A673 (cell line): Measurements from ENCODE around the gene ATP8A1. TPM values are rescaled to one million over a fixed set of nuclear protein-coding genes. Genes with fewer than 3 reads are reported as not detected.

Experiments used
- BruUV-seq: library from RNA; stranded (reverse); fragments of 400-500 nt; replicated peaks from 2 replicates; lab custom pipeline; 2021; lab: Mats Ljungman, UMichigan
- CTCF ChIA-PET: fragments of 300-600 bp; sonication (Branson Sonifier 250); formaldehyde crosslinking; loops from one replicate; lab custom pipeline; 2022; ENCODE audit warnings: antibody characterized with exemption; lab: Charles Lee
- POLR2A ChIA-PET: fragments of 300-600 bp; sonication (Branson Sonifier 250); formaldehyde crosslinking; loops from one replicate; lab custom pipeline; 2022; ENCODE audit warnings: antibody characterized with exemption; ENCODE audit not compliant: low non-redundant PET; lab: Charles Lee
- DNase-seq: peaks from one replicate; pipeline ENCODE4 v3.0.0-alpha.2; 2015; ENCODE audit warnings: low spot score
- H3K27ac ChIP-seq: fragments of 200-600 bp; sonication (generic); 2 replicates; pipeline ENCODE4 v1.5.1; 2016; ENCODE audit warnings: mixed run types, low read depth, mild to moderate bottlenecking, mixed read lengths, antibody characterized with exemption, low read length; ENCODE audit not compliant: poor library complexity, severe bottlenecking
- H3K27me3 ChIP-seq: fragments of 200-600 bp; sonication (generic); replicated peaks from 2 replicates; pipeline ENCODE4 v1.6.1; 2017; ENCODE audit warnings: mixed run types, low read depth, mild to moderate bottlenecking, mixed read lengths, antibody characterized with exemption, low read length; ENCODE audit not compliant: insufficient read depth, poor library complexity
- H3K36me3 ChIP-seq: fragments of 200-600 bp; sonication (generic); 2 replicates; pipeline ENCODE4 v1.6.1; 2016; ENCODE audit warnings: mixed run types, mild to moderate bottlenecking, mixed read lengths, antibody characterized with exemption, low read length; ENCODE audit not compliant: insufficient read depth, poor library complexity, severe bottlenecking
- H3K4me1 ChIP-seq: fragments of 200-600 bp; sonication (generic); 2 replicates; pipeline ENCODE4 v1.6.1; 2017; ENCODE audit warnings: mixed run types, mild to moderate bottlenecking, mixed read lengths, antibody characterized with exemption, low read length; ENCODE audit not compliant: insufficient read depth, poor library complexity, severe bottlenecking
- H3K4me3 ChIP-seq: fragments of 200-600 bp; sonication (generic); 2 replicates; pipeline ENCODE4 v1.5.1; 2016; ENCODE audit warnings: low read depth, mixed run types, mild to moderate bottlenecking, mixed read lengths, low read length; ENCODE audit not compliant: poor library complexity, severe bottlenecking
- H3K9me3 ChIP-seq: fragments of 200-600 bp; sonication (generic); 2 replicates; pipeline ENCODE4 v1.6.1; 2016; ENCODE audit warnings: mixed run types, low read depth, mild to moderate bottlenecking, mixed read lengths, antibody characterized with exemption, low read length; ENCODE audit not compliant: poor library complexity, severe bottlenecking
- EZH2 ChIP-seq: fragments of 200-600 bp; sonication (generic); IDR thresholded peaks from 2 replicates; pipeline ENCODE4 v1.6.1; 2017; ENCODE audit warnings: borderline replicate concordance, low read depth, mild to moderate bottlenecking, mixed read lengths, antibody characterized with exemption, low read length; ENCODE audit not compliant: poor library complexity, severe bottlenecking
- intact Hi-C: fragments of 100-400 bp; cut with micrococcal nuclease; formaldehyde crosslinking; loops from one replicate; pipeline ENCODE4 v1.10.0; 2022; ENCODE audit not compliant: unreplicated experiment
- total RNA-seq: library from RNA; stranded (reverse); gene quantifications from 2 replicates; pipeline ENCODE4 v1.2.3, GENCODE V29; 2021
- TF ChIP-seq, protein P1 (sequence below): fragments of 300-800, 200-600 bp; sonication (generic); conservative IDR thresholded peaks from 2 replicates; pipeline ENCODE4 v1.5.1; 2017; ENCODE audit warnings: low read depth, mild to moderate bottlenecking, antibody characterized with exemption, low read length, moderate library complexity, mixed read lengths

ATP8A1 gene
- total RNA-seq, 1 experiment from 2014 or later: 0.28 TPM

DNA sequence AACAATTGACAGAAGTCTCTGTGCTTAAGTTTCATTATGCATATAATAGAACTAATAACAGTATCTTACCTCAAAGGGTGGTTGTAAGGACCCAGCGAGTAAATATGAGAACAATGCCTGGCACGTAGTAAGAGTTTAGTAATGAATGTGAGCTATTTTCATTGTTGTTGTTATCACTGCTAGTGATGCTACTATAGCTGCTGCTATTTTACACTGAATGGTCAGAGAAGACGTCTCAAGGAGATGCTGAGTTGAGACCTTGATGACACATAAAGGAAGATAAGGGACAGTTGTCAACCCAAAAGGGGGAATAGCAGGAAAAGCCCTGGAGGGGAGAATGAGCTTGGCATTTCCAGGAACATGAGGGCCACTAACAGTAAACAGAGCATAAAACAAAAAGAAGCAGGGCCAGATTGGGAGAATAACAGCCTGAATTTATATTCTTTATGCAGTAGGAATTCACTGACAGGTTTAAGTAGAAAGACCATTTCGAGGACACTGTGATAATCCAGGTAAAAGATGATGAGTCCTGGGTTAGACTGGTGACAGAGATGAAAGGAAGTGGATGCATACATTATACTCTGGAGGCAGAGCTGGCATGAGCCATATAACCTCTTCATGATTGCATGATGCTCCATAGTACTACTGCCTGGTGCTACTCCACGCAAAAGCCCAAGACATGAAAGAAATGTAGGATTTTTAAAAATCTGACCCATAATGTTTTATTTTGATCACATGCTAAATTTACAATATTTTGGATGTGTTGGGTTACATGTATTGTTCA is 23.1 kb downstream of the ATP8A1 start:
- BruUV-seq: no TSS peak
- intact Hi-C loops: no loop called here
- POLR2A ChIA-PET: no interaction called here

DNA sequence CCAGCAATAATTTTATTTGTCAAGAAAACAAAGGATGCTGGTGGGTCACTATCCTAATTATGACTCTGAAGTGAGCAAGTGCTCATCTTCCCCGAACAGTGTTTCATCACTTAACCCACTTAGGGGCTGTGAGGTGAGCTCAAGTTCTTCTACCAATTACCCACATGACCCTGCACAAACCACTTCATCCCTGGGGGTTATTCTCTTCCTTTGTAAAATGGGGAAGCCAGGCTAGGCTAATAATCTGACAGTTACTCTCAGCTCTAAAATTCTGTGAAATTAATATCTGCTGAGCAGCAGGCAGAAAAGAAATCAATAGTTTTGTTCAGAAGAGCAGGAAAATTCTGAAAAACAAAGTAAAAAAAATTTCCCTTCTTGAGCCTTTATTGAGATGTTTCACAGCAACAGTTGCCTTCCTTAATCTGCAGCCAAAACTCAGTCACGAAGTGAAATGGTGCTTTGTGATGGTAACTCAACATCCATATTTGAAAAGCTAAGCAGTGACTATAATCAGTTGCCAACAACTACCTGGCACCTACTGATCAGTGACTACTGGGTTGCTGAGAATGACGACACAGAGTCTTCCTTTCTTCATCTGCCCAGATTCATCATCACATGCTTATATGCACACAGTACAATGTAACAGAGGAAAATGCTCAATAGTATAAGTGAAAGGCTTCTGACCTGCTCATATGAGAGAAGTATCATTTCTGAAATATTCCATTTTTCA is 24.1 kb downstream of the ATP8A1 start:
- CTCF ChIA-PET: interaction anchor here (0.5 kb wide), 1 partner anchor 72 kb away, joined by 5 read pairs; no protein-coding TSS in a partner anchor
- POLR2A ChIA-PET: no interaction called here
- intact Hi-C loops: no loop called here
- H3K36me3 ChIP-seq: no peaks in the 10 kb centered on the region
- H3K27me3 ChIP-seq: no peaks in the 10 kb centered on the region
- TF ChIP-seq, protein P1, sequence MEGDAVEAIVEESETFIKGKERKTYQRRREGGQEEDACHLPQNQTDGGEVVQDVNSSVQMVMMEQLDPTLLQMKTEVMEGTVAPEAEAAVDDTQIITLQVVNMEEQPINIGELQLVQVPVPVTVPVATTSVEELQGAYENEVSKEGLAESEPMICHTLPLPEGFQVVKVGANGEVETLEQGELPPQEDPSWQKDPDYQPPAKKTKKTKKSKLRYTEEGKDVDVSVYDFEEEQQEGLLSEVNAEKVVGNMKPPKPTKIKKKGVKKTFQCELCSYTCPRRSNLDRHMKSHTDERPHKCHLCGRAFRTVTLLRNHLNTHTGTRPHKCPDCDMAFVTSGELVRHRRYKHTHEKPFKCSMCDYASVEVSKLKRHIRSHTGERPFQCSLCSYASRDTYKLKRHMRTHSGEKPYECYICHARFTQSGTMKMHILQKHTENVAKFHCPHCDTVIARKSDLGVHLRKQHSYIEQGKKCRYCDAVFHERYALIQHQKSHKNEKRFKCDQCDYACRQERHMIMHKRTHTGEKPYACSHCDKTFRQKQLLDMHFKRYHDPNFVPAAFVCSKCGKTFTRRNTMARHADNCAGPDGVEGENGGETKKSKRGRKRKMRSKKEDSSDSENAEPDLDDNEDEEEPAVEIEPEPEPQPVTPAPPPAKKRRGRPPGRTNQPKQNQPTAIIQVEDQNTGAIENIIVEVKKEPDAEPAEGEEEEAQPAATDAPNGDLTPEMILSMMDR: no peak
- no peak for TF ChIP-seq EZH2
- BruUV-seq: no TSS peak
- no peaks in the 10 kb centered on the region for H3K9me3 ChIP-seq
- H3K4me1 ChIP-seq: no peaks in the 10 kb centered on the region
- no peak overlapping the region for H3K4me3 ChIP-seq
- H3K27ac ChIP-seq: no peak overlapping the region
- DNase-seq: no peak

More for the DNA sequence above, 23.1 kb downstream of the ATP8A1 start:
- no peak overlapping the region for H3K27ac ChIP-seq
- H3K36me3 ChIP-seq: no peaks in the 10 kb centered on the region
- TF ChIP-seq EZH2: no peak
- TF ChIP-seq, protein P1: no peak
- no peaks in the 10 kb centered on the region for H3K9me3 ChIP-seq
- no peaks in the 10 kb centered on the region for H3K4me1 ChIP-seq
- H3K4me3 ChIP-seq: no peak overlapping the region
- CTCF ChIA-PET: interaction anchor here (0.5 kb wide), 1 partner anchor 71 kb away, joined by 5 read pairs; no protein-coding TSS in a partner anchor
- no peak for DNase-seq
- H3K27me3 ChIP-seq: peaks cover 5% of the 10 kb centered on the region

DNA sequence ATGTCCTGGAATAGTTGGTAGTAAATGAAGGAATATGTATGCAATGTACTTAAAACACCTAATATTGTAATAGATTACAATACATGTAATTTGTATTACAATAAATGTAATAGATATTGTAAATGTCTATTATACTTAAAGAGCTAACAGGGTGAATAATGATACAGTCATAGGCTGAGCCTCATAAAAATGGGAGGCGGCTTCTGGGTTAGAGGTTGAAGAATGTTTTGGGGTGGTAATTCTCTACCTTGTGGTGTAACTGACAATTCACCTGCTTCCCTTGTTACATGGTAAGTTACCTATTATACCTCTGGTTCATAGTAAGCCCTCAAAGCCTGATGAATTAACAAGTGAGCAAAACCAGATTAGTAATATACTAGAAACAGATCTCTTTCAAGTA is 26.0 kb downstream of the ATP8A1 start:
- Histone ChIP-seq H3K36me3 (no peaks in the 10 kb centered on the region), H3K4me3 (no peak overlapping the region), H3K27me3 (peaks cover 5% of the 10 kb centered on the region), H3K27ac (no peak overlapping the region), H3K9me3 (no peaks in the 10 kb centered on the region), H3K4me1 (no peaks in the 10 kb centered on the region)
- no peak for DNase-seq
- no TSS peak for BruUV-seq
- TF ChIP-seq, protein P1: no peak
- CTCF ChIA-PET: no interaction called here
- POLR2A ChIA-PET: no interaction called here
- intact Hi-C loops: no loop called here
